MV-4-11 (cell line): ENCODE data around the gene OAS3.
"Not testable (repeated sequence)": the region's sequence is repeated elsewhere in the genome, so short reads cannot be mapped to it uniquely, and the experiment has no call there.

Source experiments
- DNase-seq: peaks from one replicate; lab custom pipeline; 2025; lab: John Stamatoyannopoulos, UW

The OAS3 gene

DNA sequence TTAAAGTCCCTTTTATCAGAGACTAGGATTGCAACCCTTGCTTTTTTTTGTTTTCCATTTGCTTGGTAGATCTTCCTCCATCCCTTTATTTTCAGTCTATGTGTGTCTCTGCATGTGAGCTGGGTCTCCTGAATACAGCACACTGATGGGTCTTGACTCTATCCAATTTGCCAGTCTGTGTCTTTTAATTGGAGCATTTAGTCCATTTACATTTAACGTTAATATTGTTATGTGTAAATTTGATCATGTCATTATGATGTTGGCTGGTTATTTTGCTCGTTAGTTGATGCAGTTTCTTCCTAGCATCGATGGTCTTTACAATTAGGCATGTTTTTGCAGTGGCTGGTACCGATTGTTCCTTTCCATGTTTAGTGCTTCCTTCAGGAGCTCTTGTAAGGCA lies 18.9 kb downstream of the OAS3 start:
- not testable (repeated sequence) for DNase-seq

DNA sequence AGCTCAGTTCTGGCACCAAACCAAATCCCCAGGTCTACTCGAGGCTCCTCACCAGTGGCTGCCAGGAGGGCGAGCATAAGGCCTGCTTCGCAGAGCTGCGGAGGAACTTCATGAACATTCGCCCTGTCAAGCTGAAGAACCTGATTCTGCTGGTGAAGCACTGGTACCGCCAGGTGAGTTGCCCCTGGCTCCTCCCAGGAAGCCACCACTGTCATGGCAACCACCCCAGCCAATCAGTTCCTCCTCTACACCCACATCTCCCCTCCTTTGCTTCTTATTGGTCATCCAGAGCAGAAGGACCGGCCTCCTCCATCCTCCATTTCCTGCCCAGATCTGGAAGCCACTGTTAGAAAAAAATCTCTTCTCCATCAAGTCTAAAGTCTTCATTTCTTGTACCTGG lies 22.8 kb downstream of the OAS3 start:
- DNase-seq = no peak

DNA sequence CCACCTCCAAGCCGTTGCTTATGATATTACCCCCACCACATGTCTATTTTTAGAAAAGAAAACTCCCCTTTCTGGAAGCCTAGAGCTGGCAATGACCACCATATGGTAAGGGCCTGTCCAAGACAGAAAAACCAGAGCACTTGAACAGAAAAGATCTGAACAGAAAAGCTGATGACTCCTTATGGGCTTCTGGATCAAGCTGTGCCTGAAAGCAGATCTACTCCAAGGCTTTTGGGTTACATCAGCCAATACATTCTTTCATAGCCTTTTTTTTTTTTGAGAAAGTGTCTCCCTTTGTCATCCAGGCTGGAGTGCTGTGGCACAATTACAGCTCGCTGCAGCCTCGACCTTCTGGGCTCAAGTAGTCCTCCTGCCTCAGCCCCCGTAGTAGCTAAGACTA lies 23.3 kb downstream of the OAS3 start:
- DNase-seq = no peak

DNA sequence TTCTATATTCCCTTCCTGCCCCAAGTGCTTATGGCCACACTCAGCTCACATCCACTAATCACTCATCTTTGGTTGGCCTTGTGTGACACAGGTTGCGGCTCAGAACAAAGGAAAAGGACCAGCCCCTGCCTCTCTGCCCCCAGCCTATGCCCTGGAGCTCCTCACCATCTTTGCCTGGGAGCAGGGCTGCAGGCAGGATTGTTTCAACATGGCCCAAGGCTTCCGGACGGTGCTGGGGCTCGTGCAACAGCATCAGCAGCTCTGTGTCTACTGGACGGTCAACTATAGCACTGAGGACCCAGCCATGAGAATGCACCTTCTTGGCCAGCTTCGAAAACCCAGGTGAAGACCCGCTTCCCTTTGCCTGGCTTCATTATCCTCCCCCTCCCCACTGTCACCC lies 24.3 kb downstream of the OAS3 start:
- no peak for DNase-seq

DNA sequence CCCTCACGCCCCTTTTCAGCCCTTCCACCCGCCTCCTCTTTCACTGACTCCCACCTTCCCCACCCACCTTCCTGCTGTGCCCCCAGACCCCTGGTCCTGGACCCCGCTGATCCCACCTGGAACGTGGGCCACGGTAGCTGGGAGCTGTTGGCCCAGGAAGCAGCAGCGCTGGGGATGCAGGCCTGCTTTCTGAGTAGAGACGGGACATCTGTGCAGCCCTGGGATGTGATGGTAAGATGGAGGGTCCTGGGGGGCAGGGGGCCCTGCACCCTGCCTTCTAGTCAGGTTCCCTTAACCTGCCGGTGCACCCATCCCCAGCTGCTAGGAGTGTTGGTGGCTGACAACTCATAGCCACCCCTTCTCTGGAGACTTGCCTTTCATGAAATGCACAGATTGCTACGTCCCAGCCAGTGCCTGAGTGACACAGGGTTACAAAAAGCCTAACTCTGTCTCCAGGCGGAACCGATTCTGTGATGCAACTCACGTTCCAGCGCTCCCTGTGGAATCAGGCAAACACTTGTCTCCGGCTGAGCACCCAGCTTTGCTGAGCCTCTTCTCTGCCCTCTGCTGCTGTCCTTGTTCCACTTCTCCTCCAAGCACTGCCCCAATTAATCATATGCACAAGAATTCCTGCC lies 25.1 kb downstream of the OAS3 start:
- DNase-seq = peak; percentile 31

DNA sequence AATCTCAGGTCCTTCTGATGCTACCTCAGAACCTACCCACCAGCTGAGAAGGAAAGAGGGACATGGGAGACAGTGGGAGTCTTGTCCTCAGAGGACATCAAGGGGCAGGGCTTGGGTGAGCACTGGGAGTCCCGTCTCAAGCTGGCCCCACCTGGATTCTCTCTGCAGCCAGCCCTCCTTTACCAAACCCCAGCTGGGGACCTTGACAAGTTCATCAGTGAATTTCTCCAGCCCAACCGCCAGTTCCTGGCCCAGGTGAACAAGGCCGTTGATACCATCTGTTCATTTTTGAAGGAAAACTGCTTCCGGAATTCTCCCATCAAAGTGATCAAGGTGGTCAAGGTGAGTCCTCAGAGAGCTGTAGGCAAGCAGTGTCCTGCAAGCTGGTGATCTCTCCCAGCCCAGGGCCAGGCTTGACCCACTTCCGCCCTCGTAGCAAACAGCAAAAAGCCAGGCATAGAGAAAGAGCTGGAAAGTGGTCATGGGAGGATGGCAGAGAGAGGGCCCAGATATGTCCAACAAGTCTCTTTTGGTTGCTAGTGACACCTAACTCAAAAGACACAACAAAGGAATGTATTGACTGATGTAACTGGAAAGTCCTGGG lies 25.9 kb downstream of the OAS3 start:
- DNase-seq = no peak

DNA sequence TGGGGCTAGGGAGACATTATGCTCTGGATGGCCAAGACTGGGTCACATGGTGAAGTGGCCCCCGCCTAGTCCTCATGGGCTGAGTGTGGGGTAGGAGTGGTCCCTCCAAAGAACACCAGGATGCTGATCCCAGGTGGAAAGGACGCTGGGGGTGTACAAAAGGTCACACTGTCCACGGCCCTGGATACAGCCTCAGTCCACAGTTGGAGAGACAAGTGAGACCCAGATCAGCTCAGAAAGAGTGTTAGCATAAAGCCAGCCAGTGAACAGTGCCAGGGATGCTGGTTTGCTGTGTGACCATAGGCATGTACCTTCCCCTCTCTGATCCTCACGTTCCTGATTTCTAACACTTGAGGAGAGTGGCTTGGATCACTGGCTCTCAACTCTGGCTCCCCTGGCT lies 26.6 kb downstream of the OAS3 start:
- DNase-seq = no peak

DNA sequence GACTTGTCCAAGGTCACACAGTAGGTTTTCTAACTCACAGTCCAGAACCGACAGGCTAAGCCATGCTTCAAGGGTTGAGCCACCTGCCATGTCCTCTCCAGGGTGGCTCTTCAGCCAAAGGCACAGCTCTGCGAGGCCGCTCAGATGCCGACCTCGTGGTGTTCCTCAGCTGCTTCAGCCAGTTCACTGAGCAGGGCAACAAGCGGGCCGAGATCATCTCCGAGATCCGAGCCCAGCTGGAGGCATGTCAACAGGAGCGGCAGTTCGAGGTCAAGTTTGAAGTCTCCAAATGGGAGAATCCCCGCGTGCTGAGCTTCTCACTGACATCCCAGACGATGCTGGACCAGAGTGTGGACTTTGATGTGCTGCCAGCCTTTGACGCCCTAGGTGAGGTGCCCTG lies 27.4 kb downstream of the OAS3 start:
- DNase-seq = no peak

DNA sequence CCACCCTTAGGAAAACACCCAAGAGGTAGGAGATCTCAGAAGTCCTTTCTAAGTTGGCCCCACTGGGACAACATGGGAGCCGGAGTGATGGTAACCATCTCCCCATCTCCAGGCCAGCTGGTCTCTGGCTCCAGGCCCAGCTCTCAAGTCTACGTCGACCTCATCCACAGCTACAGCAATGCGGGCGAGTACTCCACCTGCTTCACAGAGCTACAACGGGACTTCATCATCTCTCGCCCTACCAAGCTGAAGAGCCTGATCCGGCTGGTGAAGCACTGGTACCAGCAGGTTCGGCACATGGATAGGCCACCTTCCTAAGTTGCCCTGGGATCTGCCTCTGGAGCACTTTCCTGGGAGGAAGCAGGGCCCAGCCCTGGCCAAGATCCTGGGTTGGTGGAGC lies 29.0 kb downstream of the OAS3 start:
- DNase-seq = no peak

DNA sequence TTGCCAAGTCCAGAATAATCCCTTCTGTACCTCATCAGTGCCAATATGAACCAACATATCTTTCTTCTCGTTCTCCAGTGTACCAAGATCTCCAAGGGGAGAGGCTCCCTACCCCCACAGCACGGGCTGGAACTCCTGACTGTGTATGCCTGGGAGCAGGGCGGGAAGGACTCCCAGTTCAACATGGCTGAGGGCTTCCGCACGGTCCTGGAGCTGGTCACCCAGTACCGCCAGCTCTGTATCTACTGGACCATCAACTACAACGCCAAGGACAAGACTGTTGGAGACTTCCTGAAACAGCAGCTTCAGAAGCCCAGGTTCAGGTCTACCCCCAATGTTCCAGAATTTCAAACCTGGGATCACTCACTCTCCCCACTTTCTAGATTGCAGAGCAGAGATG lies 29.6 kb downstream of the OAS3 start:
- no peak for DNase-seq

DNA sequence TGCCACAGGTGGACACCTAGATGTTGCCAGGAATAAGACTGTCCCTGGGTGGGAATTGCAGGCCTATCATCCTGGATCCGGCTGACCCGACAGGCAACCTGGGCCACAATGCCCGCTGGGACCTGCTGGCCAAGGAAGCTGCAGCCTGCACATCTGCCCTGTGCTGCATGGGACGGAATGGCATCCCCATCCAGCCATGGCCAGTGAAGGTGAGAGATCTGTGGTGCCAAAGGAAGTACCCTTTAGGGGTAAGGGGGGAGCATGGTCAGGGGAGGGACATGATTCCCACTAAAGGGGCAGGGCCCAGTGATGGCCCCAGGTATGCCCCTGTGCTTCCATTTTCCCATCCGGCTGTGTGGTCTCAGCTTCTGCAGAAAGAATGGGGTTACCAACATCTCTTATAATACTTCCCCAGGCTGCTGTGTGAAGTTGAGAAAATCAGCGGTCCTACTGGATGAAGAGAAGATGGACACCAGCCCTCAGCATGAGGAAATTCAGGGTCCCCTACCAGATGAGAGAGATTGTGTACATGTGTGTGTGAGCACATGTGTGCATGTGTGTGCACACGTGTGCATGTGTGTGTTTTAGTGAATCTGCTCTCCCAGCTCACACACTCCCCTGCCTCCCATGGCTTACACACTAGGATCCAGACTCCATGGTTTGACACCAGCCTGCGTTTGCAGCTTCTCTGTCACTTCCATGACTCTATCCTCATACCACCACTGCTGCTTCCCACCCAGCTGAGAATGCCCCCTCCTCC lies 31.5 kb downstream of the OAS3 start:
- DNase-seq = no peak

DNA sequence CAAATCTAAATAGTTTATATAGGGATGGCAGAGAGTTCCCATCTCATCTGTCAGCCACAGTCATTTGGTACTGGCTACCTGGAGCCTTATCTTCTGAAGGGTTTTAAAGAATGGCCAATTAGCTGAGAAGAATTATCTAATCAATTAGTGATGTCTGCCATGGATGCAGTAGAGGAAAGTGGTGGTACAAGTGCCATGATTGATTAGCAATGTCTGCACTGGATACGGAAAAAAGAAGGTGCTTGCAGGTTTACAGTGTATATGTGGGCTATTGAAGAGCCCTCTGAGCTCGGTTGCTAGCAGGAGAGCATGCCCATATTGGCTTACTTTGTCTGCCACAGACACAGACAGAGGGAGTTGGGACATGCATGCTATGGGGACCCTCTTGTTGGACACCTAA lies 32.1 kb downstream of the OAS3 start:
- DNase-seq = no peak

DNA sequence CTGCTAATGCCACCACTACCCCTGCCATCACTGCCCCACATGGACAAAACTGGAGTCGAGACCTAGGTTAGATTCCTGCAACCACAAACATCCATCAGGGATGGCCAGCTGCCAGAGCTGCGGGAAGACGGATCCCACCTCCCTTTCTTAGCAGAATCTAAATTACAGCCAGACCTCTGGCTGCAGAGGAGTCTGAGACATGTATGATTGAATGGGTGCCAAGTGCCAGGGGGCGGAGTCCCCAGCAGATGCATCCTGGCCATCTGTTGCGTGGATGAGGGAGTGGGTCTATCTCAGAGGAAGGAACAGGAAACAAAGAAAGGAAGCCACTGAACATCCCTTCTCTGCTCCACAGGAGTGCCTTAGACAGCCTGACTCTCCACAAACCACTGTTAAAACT lies 33.0 kb downstream of the OAS3 start:
- DNase-seq = no peak

DNA sequence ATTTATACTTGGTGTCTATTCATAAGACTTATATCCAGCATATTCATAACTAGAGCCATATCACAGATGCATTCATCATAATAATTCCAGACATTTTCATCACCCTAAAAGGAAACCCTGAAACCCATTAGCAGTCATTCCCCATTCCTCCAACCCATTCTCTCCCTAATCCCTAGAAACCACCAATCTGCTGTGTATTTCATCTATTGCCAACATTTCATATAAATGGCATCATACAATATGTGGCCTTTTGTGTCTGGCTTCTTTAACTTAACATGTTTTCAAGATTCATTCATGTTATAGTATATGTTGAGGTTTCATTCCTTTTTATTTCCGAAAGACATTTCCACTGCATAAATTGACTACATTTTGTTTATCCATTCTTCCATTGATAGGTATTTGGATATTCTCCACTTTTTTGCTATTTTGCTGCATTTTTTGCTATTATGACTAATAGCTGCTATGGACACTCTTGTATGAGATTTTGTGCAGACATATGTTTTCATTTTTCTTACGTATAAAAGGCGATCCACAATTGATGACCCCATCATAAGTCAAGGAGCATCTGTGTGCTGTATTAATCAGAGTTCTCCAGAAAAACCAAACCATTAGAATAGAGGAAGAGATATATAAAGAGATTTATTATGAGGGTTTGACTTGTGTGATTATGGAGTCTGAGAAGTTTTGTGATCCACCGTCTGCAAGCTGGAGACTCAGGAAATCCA lies 34.9 kb downstream of the OAS3 start:
- DNase-seq = no peak

DNA sequence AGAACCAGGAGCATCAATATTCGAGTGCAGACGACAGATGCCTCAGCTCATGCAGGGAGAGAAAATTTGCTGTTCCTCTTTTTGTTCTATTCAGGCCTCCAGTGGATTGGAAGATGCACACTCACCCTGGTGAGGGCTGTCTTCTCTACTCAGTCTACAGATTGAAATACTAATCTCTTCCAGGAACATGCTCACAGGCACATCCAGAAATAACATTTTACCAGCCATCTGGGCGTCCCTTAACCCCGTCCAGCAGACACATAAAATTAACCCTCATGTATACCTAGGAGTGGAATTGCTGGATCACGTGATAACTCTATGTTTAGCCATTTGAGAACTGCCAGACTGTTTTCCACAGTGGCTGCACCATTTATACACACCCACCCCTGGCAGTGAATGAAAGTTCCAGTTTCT lies 35.6 kb downstream of the OAS3 start:
- DNase-seq = peak; percentile 52

DNA sequence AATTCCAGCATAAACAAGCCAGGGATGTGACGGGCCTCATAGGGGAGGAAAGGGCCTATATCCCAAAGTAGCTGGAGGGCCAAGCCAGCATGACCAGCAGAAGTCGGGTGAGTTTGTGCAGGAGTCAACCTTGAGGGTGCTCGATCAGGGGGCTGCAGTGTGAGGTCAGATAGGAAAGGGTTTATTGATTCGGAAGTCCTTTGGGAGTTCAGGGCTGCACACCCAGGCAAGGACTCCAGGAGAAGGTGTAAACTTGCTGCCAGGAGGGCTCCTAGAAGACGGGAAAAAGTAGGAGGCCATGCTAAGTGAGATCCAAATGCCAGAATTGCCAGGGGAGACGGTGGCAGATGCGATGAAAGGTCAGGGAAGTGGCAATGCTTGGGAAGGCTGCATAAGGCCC lies 36.6 kb downstream of the OAS3 start:
- DNase-seq = no peak

DNA sequence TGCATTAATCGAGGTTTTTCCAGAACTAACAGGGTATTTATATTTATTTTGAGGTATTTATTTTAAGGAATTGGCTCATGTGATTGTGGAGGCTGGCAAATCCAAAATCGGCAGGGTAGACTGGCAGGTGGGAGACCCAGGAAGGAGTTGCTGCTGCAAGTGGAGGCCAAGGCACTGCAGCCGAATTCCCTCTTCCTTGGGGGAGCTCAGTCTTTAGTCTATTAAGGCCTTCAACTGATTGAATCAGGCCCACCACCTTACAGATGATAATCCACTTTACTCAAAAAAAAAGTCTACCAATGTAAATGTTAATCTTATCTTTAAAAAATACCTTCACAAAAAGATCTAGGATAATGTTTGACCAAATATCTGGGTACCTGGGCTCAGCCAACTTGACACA lies 38.9 kb downstream of the OAS3 start:
- no peak for DNase-seq

DNA sequence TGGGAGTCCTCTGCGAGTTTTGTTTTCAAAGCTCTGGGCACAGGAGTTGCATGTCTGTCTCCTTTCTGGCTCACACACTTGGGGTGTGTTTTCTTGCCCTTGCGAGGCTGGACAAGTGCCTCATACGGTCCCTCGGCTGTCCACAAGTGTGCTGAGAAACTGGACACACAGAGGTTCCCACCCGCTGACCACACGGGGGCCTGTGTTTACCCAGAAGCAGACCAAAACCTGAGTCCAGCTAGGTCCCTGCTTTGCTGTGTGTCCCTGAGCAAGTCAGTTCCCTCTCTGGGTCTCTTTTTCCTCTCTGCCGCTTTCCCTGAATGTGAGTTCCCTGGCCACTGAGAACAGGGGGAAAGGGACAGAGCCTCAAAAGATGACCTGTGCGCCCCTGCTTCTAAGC lies 39.4 kb downstream of the OAS3 start:
- no peak for DNase-seq

DNA sequence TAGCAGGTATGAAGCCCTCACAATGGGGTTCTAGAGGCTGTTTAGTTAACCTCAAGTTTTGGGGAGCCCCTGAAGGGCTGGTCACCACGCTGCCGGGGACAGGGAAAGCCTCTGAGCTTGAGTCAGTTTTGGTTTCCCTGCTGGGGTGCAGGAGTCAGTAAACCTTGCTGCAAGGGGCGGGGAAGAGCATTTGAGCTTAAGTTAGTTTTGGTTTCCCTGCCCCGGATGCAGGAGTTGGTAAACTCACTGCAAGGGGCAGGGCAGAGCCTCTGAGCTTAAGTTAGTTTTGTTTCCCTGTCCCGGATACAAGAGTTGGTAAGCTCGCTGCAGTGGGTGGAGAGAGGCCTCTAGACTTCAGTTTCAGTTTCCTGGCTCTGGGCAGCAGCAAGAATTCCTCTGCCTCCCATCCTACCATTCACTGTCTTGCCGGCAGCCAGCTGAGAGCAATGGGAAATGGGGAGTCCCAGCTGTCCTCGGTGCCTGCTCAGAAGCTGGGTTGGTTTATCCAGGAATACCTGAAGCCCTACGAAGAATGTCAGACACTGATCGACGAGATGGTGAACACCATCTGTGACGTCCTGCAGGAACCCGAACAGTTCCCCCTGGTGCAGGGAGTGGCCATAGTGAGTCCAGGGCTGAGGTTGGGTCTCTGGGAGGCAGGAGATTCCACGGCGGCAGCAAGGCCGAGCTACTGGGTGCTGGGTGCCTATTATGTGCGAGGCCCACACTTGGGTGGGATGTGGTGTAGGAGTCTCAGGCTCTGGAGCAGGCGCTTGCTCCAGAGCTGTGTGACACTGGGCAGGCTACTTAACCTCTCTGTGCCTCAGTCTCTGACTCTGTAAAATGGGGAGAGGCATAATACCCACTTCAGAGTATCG lies 40.1 kb downstream of the OAS3 start, which contains the start of gene OAS2:
TSS of gene OAS2 (plus strand) at position 357 of the 878 bp plus-strand sequence. CDS start at position 447, 90 bp downstream.
- DNase-seq = peak; percentile 96

DNA sequence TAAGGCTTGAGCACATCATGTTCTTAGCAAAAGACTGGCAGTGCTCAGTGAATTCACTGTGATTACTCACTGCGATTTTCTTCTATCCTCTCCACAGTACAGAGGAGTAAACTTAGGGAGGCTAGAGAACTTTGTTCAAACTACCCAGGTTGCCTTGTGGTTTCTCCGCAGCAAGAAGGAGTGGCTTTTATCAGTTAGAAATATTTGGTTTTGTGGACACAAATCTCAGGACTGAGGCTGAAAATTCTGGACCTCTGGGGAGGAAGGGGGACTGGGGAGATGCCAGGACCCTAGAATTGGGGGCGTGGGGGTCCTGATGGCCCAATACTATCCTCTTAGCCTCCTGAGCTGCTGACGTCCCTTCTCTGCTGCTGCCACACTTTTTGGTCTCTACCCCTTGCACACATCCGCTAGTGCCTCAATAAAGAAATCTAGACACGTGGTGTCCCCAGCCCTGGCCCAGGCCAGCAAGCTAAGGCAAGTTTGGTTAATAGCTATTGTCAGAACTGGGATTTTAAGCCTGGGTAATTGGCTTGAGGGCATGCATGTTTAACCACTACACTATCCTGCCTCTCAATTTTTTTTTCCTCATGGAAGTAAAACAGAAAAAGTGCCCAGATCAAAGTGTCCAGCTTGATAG lies 40.9 kb downstream of the OAS3 start:
- no peak for DNase-seq

DNA sequence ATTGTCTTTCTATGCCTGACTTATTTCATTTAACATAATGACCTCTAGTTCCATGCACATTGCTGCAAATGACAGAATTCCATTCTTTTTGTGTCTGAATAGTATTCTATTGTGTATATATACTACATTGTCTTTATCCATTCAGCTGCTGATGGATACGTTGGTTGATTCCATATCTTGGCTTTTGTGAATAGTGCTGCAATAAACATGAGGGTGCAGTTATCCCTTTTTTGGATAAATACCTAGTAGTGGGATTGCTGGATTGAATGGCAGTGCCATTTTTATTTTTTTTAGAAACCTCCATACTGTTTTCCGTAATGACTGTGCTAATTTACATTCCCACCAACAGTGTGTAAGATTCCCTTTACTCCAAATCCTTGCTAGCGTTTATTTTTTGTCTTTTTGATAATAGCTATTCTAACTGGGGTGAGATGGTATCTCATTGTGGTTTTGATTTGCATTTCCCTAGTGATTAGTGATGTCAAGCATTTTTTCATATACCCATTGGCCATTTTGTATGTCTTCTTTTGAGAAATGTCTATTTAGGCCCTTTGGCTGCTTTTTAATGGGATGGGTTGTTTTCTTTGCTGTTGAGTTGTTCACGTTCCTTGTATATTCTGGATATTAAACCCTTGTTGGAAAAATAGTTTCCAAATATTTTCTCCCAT lies 42.4 kb downstream of the OAS3 start:
- DNase-seq = no peak
